IMR-90 (cell line): Measurements from ENCODE around the gene SMAD7. TPM values are rescaled to one million over a fixed set of nuclear protein-coding genes. Genes with fewer than 3 reads are reported as not detected.

Source experiments
- ATAC-seq: fragments of 200-7000 bp; cut with Tn5 transposase; 2 replicates; pipeline ENCODE4 v1.9.1; 2020; ENCODE audit warnings: low read depth, mild to moderate bottlenecking, moderate library complexity
- BruUV-seq: library from RNA; stranded (reverse); fragments of 400-500 nt; replicated peaks from 2 replicates; lab custom pipeline; 2021; lab: Mats Ljungman, UMichigan
- CTCF ChIA-PET: fragments of 300-600 bp; formaldehyde crosslinking; extraction: SDS; loops from one replicate; lab custom pipeline; 2021; ENCODE audit warnings: antibody characterized with exemption; lab: Yijun Ruan, JAX
- POLR2A ChIA-PET: fragments of 300-600 bp; sonication (Branson Sonifier 250); formaldehyde crosslinking; loops from one replicate; lab custom pipeline; 2022; ENCODE audit warnings: antibody characterized with exemption; ENCODE audit not compliant: unreplicated experiment; lab: Charles Lee
- DNase-seq: peaks from one replicate; pipeline ENCODE4 v3.0.0; 2013
- H2AFZ ChIP-seq: replicated peaks from 2 replicates; pipeline ENCODE3; 2013; ENCODE audit warnings: low read length, mild to moderate bottlenecking; ENCODE audit not compliant: poor library complexity
- H2AK5ac ChIP-seq: 2 replicates; pipeline ENCODE4 v1.6.1; 2013; ENCODE audit warnings: low read depth, low read length, inconsistent platforms
- H2AK9ac ChIP-seq: replicated peaks from 2 replicates; pipeline ENCODE3; 2013; ENCODE audit warnings: mild to moderate bottlenecking, low read depth, low read length, moderate library complexity; ENCODE audit not compliant: poor library complexity
- H2BK120ac ChIP-seq: 2 replicates; pipeline ENCODE4 v1.6.1; 2013; ENCODE audit warnings: low read depth, low read length, inconsistent platforms
- H2BK15ac ChIP-seq: 3 replicates; pipeline ENCODE4 v1.6.1; 2013; ENCODE audit warnings: low read depth, low read length, inconsistent platforms
- H2BK20ac ChIP-seq: 2 replicates; pipeline ENCODE4 v1.6.1; 2013; ENCODE audit warnings: low read depth, mild to moderate bottlenecking, inconsistent platforms, low read length, moderate library complexity
- H2BK5ac ChIP-seq: 2 replicates; pipeline ENCODE4 v1.6.1; 2013; ENCODE audit warnings: mild to moderate bottlenecking, low read depth, low read length, inconsistent platforms; ENCODE audit not compliant: poor library complexity, severe bottlenecking
- H3K14ac ChIP-seq: replicated peaks from 2 replicates; pipeline ENCODE4 v1.6.1; 2013; ENCODE audit warnings: low read depth, low read length, inconsistent platforms
- H3K18ac ChIP-seq: 2 replicates; pipeline ENCODE4 v1.6.1; 2013; ENCODE audit warnings: low read depth, low read length, control low read depth
- H3K23ac ChIP-seq: 2 replicates; pipeline ENCODE4 v1.6.1; 2013; ENCODE audit warnings: low read depth, low read length, inconsistent platforms
- H3K27ac ChIP-seq: 2 replicates; pipeline ENCODE4 v1.5.1; 2013; ENCODE audit warnings: mild to moderate bottlenecking, control low read depth, low read length; ENCODE audit not compliant: insufficient read depth
- H3K27me3 ChIP-seq: 2 replicates; pipeline ENCODE4 v1.6.1; 2013; ENCODE audit warnings: low read length; ENCODE audit not compliant: control insufficient read depth, insufficient read depth
- H3K36me3 ChIP-seq: 2 replicates; pipeline ENCODE4 v1.6.1; 2013; ENCODE audit warnings: low read length, mixed read lengths; ENCODE audit not compliant: control insufficient read depth, insufficient read depth
- H3K4ac ChIP-seq: 2 replicates; pipeline ENCODE4 v1.6.1; 2013; ENCODE audit warnings: low read depth, low read length, inconsistent platforms
- H3K4me1 ChIP-seq: 2 replicates; pipeline ENCODE4 v1.6.1; 2013; ENCODE audit warnings: low read length, mixed read lengths; ENCODE audit not compliant: control insufficient read depth, insufficient read depth
- H3K4me2 ChIP-seq: 2 replicates; pipeline ENCODE4 v1.6.1; 2013; ENCODE audit warnings: low read depth, mild to moderate bottlenecking, control low read depth, low read length, moderate library complexity
- H3K4me3 ChIP-seq: 2 replicates; pipeline ENCODE4 v1.5.1; 2013; ENCODE audit warnings: low read depth, mild to moderate bottlenecking, control low read depth, low read length, moderate library complexity; ENCODE audit not compliant: insufficient read depth
- H3K56ac ChIP-seq: 2 replicates; pipeline ENCODE4 v1.6.1; 2013; ENCODE audit warnings: low read length, inconsistent platforms; ENCODE audit not compliant: insufficient read depth; ENCODE audit errors: extremely low read depth
- H3K79me1 ChIP-seq, 2 experiments: 2 replicates each; pipeline ENCODE4 v1.6.1; 2013; ENCODE audit warnings: low read length in 2 of 2, inconsistent platforms in 1 of 2, low read depth in 1 of 2
- H3K9ac ChIP-seq: 2 replicates; pipeline ENCODE4 v1.6.1; 2013; ENCODE audit warnings: low read depth, low read length, control low read depth
- H3K9me1 ChIP-seq: 2 replicates; pipeline ENCODE4 v1.6.1; 2013; ENCODE audit warnings: low read length, inconsistent platforms; ENCODE audit not compliant: insufficient read depth
- H3K9me3 ChIP-seq: 2 replicates; pipeline ENCODE4 v1.6.1; 2013; ENCODE audit warnings: low read length; ENCODE audit not compliant: control insufficient read depth, insufficient read depth
- H4K20me1 ChIP-seq: 2 replicates; pipeline ENCODE4 v1.6.1; 2013; ENCODE audit warnings: low read length, inconsistent platforms; ENCODE audit not compliant: insufficient read depth
- H4K5ac ChIP-seq: 2 replicates; pipeline ENCODE4 v1.6.1; 2013; ENCODE audit warnings: mild to moderate bottlenecking, low read depth, low read length, control low read depth
- H4K8ac ChIP-seq, 2 experiments: 2 replicates each; pipeline ENCODE4 v1.6.1; 2013; ENCODE audit warnings: low read depth in 2 of 2, low read length in 2 of 2, control low read depth in 1 of 2, inconsistent platforms in 1 of 2
- H4K91ac ChIP-seq: 2 replicates; pipeline ENCODE4 v1.6.1; 2013; ENCODE audit warnings: low read depth, low read length, inconsistent platforms; ENCODE audit not compliant: insufficient read depth
- CEBPB ChIP-seq: IDR thresholded peaks from 2 replicates; pipeline ENCODE4 v1.6.1; 2012; ENCODE audit warnings: low read depth, low read length, improper control_type of control experiment
- CHD1 ChIP-seq: IDR thresholded peaks from 2 replicates; pipeline ENCODE4 v1.6.1; 2012; ENCODE audit warnings: low read depth, low read length, improper control_type of control experiment
- ELK1 ChIP-seq: fragments of 150-350 bp; IDR thresholded peaks from 2 replicates; pipeline ENCODE4 v1.6.1; 2016; ENCODE audit warnings: low read depth, mild to moderate bottlenecking, low read length, moderate library complexity, borderline replicate concordance
- MAFK ChIP-seq: IDR thresholded peaks from 2 replicates; pipeline ENCODE4 v1.6.1; 2012; ENCODE audit warnings: low read depth, low read length, improper control_type of control experiment
- MAZ ChIP-seq: IDR thresholded peaks from 2 replicates; pipeline ENCODE4 v1.6.1; 2012; ENCODE audit warnings: low read depth, mild to moderate bottlenecking, low read length, improper control_type of control experiment, moderate library complexity, borderline replicate concordance
- MXI1 ChIP-seq: IDR thresholded peaks from 2 replicates; pipeline ENCODE4 v1.6.1; 2012; ENCODE audit warnings: low read depth, mild to moderate bottlenecking, low read length, moderate library complexity, borderline replicate concordance
- NFE2L2 ChIP-seq: fragments of 150-350 bp; IDR thresholded peaks from 2 replicates; pipeline ENCODE4 v1.6.1; 2016; ENCODE audit warnings: low read depth, mild to moderate bottlenecking, low read length
- POLR2A ChIP-seq: IDR thresholded peaks from 2 replicates; pipeline ENCODE4 v1.6.1; 2012; ENCODE audit warnings: mild to moderate bottlenecking, low read depth, low read length
- RAD21 ChIP-seq: IDR thresholded peaks from 2 replicates; pipeline ENCODE4 v1.6.1; 2012; ENCODE audit warnings: low read length, improper control_type of control experiment
- RCOR1 ChIP-seq: IDR thresholded peaks from 2 replicates; pipeline ENCODE4 v1.6.1; 2012; ENCODE audit warnings: mild to moderate bottlenecking, low read length, improper control_type of control experiment; ENCODE audit not compliant: insufficient replicate concordance
- RFX5 ChIP-seq: IDR thresholded peaks from 2 replicates; pipeline ENCODE4 v1.8.0; 2012; ENCODE audit warnings: low read depth, mild to moderate bottlenecking, low read length, moderate library complexity
- SMC3 ChIP-seq: fragments of 150-350 bp; IDR thresholded peaks from 2 replicates; pipeline ENCODE4 v1.6.1; 2016; ENCODE audit warnings: low read depth, mild to moderate bottlenecking, antibody characterized with exemption, low read length, moderate library complexity
- USF2 ChIP-seq: fragments of 150-350 bp; IDR thresholded peaks from 2 replicates; pipeline ENCODE4 v1.6.1; 2017; ENCODE audit warnings: mild to moderate bottlenecking, antibody characterized with exemption, low read length, low read depth
- WGBS, 2 experiments: methylation state at CpG; one replicate each; pipeline versions ENCODE4 v1.1.5 to v1.1.7; 2013; ENCODE audit warnings: missing lambda C conversion rate in 2 of 2; ENCODE audit not compliant: insufficient read length in 1 of 2; ENCODE audit errors: extremely low coverage in 2 of 2; 5-methylcytosine and 5-hydroxymethylcytosine counted together
- dilution Hi-C: fragments of 300-500 bp; cut with HindIII; formaldehyde crosslinking; loops from one replicate; pipeline ENCODE4 v1.14.3; 2018; ENCODE audit warnings: low sequenced_read_pairs; ENCODE audit not compliant: unreplicated experiment
- in situ Hi-C: fragments of 300-500 bp; cut with MboI; formaldehyde crosslinking; loops from 3 replicates; pipeline ENCODE4 v1.14.3; 2019; ENCODE audit warnings: low sequenced_read_pairs, inconsistent platforms, mixed read lengths
- intact Hi-C: fragments of 100-400 bp; cut with micrococcal nuclease; formaldehyde crosslinking; loops from 2 replicates; pipeline ENCODE4 v1.10.0; 2022
- polyA plus RNA-seq, 3 experiments: library from polyadenylated mRNA; depleted of rRNA; stranded (reverse); fragments of >200 nt; gene quantifications; 2 replicates each; pipeline ENCODE4 v1.2.3, GENCODE V29; 2012; ENCODE audit warnings: low replicate concordance in 1 of 3
- total RNA-seq: library from RNA; depleted of rRNA; stranded (reverse); fragments of >200 nt; gene quantifications from 2 replicates; pipeline ENCODE4 v1.2.3, GENCODE V29; 2012

The SMAD7 gene
- total and polyA plus RNA-seq, 2 of the 4 experiments (the other 2 are of a cell fraction): 15.8 to 17.6 TPM

GRCh38 chr18:48951448-48952286, 902 bp upstream of the SMAD7 start:
- 0% methylated on average over 46 of the region's 106 CpGs; no CpG with 5 or more reads in 1 of the 2 experiments for WGBS, 2 experiments
- no peak overlapping the region for H2BK15ac ChIP-seq
- peaks cover 19% of the 10 kb centered on the region for H3K36me3 ChIP-seq
- peak overlapping the region; percentile 85 for H3K4ac ChIP-seq
- H3K79me1 ChIP-seq: peaks cover 0 to 23% of the 10 kb centered on the region in 2 experiments; a peak in 3 of 4 replicates
- peak overlapping the region; percentile 89 for H2BK5ac ChIP-seq
- peak overlapping the region; percentile 61 for H4K91ac ChIP-seq
- H3K9me3 ChIP-seq: no peaks in the 10 kb centered on the region
- H4K5ac ChIP-seq: no peak overlapping the region; the same call in 1 of the 2 replicates
- H2BK120ac ChIP-seq: peak overlapping the region; percentile 52
- TSS peak; percentile 49 for BruUV-seq
- peak overlapping the region; percentile 4 to 54; a peak in 2 of 4 replicates for H4K8ac ChIP-seq
- ChIA-PET CTCF (interaction anchor here (0.6 kb wide), 2 partner anchors 238 to 296 kb away, joined by 3 read pairs; no protein-coding TSS in a partner anchor), POLR2A (interaction anchor here (0.6 to 0.9 kb wide), 8 partner anchors 11 to 535 kb away, joined by 3 to 17 read pairs (median 6); no protein-coding TSS in a partner anchor)
- dilution Hi-C loops: no loop called here
- no peaks in the 10 kb centered on the region for H3K27me3 ChIP-seq
- H3K27ac ChIP-seq: peak overlapping the region; percentile 96
- H4K20me1 ChIP-seq: peaks cover 39% of the 10 kb centered on the region
- H3K18ac ChIP-seq: peak overlapping the region; percentile 37
- peak overlapping the region; percentile 91 for H3K14ac ChIP-seq
- H3K4me3 ChIP-seq: peak overlapping the region; percentile 99
- peak; percentile 41 for ATAC-seq
- intact Hi-C loops: loop anchor here (1.0 to 5.0 kb wide), 3 partner anchors 146 to 466 kb away; no protein-coding TSS in a partner anchor
- peak overlapping the region; percentile 96; the same call in 1 of the 2 replicates for H3K23ac ChIP-seq
- peak overlapping the region; percentile 91 for H2AFZ ChIP-seq
- H2BK20ac ChIP-seq: no peak overlapping the region
- H3K9me1 ChIP-seq: peaks cover 8% of the 10 kb centered on the region
- H2AK5ac ChIP-seq: peak overlapping the region; percentile 7; the same call in 1 of the 2 replicates
- H2AK9ac ChIP-seq: peak overlapping the region; percentile 86
- peak overlapping the region; percentile 95 for H3K9ac ChIP-seq
- DNase-seq: peak; percentile 86
- peak overlapping the region; percentile 94; the same call in 1 of the 2 replicates for H3K56ac ChIP-seq
- H3K4me2 ChIP-seq: peak overlapping the region; percentile 74
- H3K4me1 ChIP-seq: peaks cover 14% of the 10 kb centered on the region
- in situ Hi-C loops: no loop called here
- peak; percentile 58; the same call in 1 of the 2 replicates for TF ChIP-seq MXI1
- peak; percentile 92; the same call in 1 of the 2 replicates for TF ChIP-seq CHD1
- TF ChIP-seq MAFK: no peak
- peak; percentile 38; the same call in 1 of the 2 replicates for TF ChIP-seq MAZ
- TF ChIP-seq USF2: peak; percentile 91
- TF ChIP-seq SMC3: peak; percentile 30
- TF ChIP-seq NFE2L2: no peak
- TF ChIP-seq ELK1: no peak
- peak; percentile 80 for TF ChIP-seq POLR2A
- TF ChIP-seq RAD21: peak; percentile 43
- no peak for TF ChIP-seq RFX5
- no peak for TF ChIP-seq RCOR1
- TF ChIP-seq CEBPB: peak; percentile 76
